ENCODE measurements around the gene PPP3CA.

DNA sequence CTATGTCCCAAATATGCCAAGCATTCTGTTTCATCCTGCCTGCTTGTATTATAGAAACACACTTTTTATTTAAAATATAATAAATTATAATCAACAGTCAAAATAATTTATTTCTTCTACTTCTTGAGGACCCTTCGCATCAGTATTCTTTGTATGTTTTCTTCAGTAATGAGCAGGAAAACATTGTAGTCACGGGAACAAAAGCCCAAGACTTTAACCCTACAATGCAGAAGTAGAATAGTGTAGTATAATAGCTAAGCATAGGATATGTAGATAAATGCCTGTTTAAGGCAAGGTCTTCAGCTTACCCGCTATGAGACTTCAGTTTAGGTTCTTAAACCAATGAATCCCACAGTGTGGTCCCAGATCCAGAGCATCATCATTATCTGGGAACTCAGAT, 156.6 kb downstream of the PPP3CA start:
- TF ChIP-seq, protein P1, sequence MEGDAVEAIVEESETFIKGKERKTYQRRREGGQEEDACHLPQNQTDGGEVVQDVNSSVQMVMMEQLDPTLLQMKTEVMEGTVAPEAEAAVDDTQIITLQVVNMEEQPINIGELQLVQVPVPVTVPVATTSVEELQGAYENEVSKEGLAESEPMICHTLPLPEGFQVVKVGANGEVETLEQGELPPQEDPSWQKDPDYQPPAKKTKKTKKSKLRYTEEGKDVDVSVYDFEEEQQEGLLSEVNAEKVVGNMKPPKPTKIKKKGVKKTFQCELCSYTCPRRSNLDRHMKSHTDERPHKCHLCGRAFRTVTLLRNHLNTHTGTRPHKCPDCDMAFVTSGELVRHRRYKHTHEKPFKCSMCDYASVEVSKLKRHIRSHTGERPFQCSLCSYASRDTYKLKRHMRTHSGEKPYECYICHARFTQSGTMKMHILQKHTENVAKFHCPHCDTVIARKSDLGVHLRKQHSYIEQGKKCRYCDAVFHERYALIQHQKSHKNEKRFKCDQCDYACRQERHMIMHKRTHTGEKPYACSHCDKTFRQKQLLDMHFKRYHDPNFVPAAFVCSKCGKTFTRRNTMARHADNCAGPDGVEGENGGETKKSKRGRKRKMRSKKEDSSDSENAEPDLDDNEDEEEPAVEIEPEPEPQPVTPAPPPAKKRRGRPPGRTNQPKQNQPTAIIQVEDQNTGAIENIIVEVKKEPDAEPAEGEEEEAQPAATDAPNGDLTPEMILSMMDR (optimal IDR thresholded peaks at IDR 0.05 in 1 of 3, IDR thresholded peaks at IDR 0.05 in 1 of 3, conservative IDR thresholded peaks at IDR 0.05 in 1 of 3; ENCODE audit: extremely low read depth in 1 of 3, insufficient read depth in 2 of 3, low read length in 3 of 3) = no peak
- TF ChIP-seq EZH2 (IDR thresholded peaks at IDR 0.05; ENCODE audit: low read length) = no peak
